HL-60 (cell line): ENCODE results near the gene SYNPO.

ENCODE experiments used
- DNase-seq, 2 experiments: peaks; one replicate each; pipeline ENCODE4 v3.0.0-alpha.2; 2010 to 2020; ENCODE audit warnings: low read depth in 1 of 2, low spot score in 1 of 2
- H3K27ac ChIP-seq: fragments of 250-450 bp; sonication (Bioruptor Pico); replicated peaks from 2 replicates; pipeline ENCODE4 v1.5.1; 2020; ENCODE audit warnings: mild to moderate bottlenecking, moderate library complexity
- H3K27me3 ChIP-seq: fragments of 250-450 bp; sonication (Bioruptor Pico); 2 replicates; pipeline ENCODE4 v1.5.1; 2021; ENCODE audit warnings: mild to moderate bottlenecking, moderate library complexity; ENCODE audit not compliant: insufficient read depth, poor library complexity, severe bottlenecking
- H3K4me3 ChIP-seq: replicated peaks from 2 replicates; pipeline ENCODE4 v1.5.1; 2011; ENCODE audit warnings: mild to moderate bottlenecking, control low read depth, low read length; ENCODE audit not compliant: insufficient read depth
- GABPA ChIP-seq: IDR thresholded peaks from 2 replicates; pipeline ENCODE4 v1.6.1; 2012; ENCODE audit warnings: low read depth
- POLR2AphosphoS5 ChIP-seq: IDR thresholded peaks from 2 replicates; pipeline ENCODE4 v1.6.1; 2012; ENCODE audit warnings: low read depth
- SPI1 ChIP-seq: IDR thresholded peaks from 2 replicates; pipeline ENCODE4 v1.6.1; 2012; ENCODE audit warnings: low read depth, mild to moderate bottlenecking, borderline replicate concordance
- TF ChIP-seq, protein P1 (sequence below): IDR thresholded peaks from 2 replicates; pipeline ENCODE4 v1.6.1; 2012; ENCODE audit warnings: low read depth; ENCODE audit not compliant: insufficient replicate concordance
- TF ChIP-seq, protein P2 (sequence below): IDR thresholded peaks from one replicate; pipeline ENCODE4 v1.5.1; 2011; ENCODE audit warnings: low read length, control low read depth, inconsistent platforms; ENCODE audit not compliant: insufficient read depth

SYNPO gene

DNA sequence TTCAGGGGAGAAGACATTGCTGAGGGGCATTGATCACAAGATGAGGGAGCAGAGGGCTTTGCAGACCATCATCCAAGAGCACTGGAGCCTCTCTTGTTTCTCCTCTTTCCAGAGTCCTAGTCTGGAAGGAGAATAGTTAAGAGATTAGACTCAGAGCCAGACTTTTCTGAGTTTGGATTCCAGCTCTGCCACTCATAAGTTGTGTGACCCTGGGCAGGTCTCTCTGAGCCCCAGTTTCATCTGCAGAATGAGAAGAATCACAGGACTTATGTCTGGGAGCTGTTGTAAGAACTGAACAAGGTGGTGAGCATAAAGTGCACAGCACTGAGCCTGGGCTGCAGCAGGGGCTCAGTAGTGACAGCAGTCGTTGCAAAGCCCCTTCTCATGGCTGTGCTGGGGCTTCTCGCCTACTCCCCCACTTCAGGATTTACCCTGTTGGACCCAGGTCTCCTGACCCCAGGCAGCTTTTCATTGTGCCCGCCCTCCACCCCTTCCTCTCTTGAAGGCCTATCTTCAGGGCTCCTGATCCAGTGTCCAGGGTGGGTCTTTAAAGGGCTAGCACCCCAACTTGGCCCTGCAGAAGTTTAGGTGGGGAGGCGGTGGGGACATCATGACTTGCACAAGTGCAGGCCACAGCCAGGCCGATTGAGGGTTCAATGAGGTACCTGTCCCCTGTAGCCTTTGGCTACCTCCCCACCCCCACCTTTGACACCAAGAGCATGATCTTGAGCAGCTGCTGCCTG lies 1.5 kb downstream of the SYNPO start:
- TF ChIP-seq, protein P1, sequence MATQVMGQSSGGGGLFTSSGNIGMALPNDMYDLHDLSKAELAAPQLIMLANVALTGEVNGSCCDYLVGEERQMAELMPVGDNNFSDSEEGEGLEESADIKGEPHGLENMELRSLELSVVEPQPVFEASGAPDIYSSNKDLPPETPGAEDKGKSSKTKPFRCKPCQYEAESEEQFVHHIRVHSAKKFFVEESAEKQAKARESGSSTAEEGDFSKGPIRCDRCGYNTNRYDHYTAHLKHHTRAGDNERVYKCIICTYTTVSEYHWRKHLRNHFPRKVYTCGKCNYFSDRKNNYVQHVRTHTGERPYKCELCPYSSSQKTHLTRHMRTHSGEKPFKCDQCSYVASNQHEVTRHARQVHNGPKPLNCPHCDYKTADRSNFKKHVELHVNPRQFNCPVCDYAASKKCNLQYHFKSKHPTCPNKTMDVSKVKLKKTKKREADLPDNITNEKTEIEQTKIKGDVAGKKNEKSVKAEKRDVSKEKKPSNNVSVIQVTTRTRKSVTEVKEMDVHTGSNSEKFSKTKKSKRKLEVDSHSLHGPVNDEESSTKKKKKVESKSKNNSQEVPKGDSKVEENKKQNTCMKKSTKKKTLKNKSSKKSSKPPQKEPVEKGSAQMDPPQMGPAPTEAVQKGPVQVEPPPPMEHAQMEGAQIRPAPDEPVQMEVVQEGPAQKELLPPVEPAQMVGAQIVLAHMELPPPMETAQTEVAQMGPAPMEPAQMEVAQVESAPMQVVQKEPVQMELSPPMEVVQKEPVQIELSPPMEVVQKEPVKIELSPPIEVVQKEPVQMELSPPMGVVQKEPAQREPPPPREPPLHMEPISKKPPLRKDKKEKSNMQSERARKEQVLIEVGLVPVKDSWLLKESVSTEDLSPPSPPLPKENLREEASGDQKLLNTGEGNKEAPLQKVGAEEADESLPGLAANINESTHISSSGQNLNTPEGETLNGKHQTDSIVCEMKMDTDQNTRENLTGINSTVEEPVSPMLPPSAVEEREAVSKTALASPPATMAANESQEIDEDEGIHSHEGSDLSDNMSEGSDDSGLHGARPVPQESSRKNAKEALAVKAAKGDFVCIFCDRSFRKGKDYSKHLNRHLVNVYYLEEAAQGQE = no peak
- TF ChIP-seq SPI1 = no peak
- TF ChIP-seq GABPA = no peak
- TF ChIP-seq, protein P2, sequence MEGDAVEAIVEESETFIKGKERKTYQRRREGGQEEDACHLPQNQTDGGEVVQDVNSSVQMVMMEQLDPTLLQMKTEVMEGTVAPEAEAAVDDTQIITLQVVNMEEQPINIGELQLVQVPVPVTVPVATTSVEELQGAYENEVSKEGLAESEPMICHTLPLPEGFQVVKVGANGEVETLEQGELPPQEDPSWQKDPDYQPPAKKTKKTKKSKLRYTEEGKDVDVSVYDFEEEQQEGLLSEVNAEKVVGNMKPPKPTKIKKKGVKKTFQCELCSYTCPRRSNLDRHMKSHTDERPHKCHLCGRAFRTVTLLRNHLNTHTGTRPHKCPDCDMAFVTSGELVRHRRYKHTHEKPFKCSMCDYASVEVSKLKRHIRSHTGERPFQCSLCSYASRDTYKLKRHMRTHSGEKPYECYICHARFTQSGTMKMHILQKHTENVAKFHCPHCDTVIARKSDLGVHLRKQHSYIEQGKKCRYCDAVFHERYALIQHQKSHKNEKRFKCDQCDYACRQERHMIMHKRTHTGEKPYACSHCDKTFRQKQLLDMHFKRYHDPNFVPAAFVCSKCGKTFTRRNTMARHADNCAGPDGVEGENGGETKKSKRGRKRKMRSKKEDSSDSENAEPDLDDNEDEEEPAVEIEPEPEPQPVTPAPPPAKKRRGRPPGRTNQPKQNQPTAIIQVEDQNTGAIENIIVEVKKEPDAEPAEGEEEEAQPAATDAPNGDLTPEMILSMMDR = no peak
- no peak for TF ChIP-seq POLR2AphosphoS5
- no peak for DNase-seq
- Histone ChIP-seq H3K4me3 (no peak overlapping the region), H3K27ac (no peak overlapping the region), H3K27me3 (peaks cover 2% of the 10 kb centered on the region)

DNA sequence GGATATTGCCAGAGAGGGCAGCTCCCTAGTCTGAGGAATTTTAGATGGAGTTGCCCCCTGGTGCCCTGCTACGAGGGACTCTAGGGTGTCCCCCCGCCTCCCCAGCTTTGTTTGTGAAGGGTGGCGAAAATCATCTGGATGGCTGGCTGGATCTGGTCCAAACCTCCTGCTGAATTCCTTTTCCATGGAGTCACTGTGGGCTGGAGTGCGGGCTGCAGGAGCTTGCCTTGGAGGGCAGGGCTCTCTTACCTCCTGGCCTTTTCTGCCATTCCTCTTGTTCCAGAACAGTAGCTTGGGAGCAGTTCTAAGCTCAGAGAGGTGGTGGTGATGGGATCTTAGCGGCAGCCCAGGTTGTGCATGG lies 2.1 kb downstream of the SYNPO start:
- Histone ChIP-seq H3K4me3 (no peak overlapping the region), H3K27ac (no peak overlapping the region), H3K27me3 (no peaks in the 10 kb centered on the region)
- TF ChIP-seq GABPA = no peak
- TF ChIP-seq SPI1 = no peak
- TF ChIP-seq, protein P2 = no peak
- no peak for TF ChIP-seq POLR2AphosphoS5
- TF ChIP-seq, protein P1 = no peak
- no peak for DNase-seq

DNA sequence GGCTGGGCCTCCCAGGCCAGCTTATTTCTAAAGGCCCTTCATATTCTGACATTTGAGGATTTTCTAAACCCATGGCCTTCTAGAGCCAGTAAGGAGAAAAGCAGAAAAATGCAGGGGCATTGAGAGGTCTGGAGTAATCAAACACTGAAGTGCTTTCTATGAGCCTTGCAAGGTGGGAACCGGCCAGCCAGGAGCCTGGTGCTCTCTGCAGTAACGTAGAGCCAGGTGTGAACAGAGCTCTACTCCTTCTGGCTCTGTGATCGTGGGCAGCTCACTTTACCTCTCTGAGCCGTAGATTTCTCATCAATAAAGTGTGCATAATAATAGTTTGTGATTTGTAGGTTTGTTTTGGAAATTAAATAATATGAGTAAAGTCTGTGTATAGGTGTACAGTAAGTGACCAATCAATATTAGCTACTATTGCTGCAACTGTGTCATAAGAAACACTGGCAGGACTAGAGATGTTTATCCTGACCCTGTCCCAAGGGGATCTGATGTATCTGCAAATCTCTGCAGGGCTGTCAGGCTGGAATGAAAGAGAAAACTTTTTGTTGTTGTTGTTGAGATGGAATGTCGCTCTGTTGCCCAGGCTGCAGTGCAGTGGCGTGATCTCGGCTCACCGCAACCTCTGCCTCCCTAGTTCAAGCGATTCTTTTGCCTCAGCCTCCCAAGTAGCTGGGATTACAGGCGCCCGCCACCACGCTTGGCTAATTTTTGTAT lies 2.7 kb downstream of the SYNPO start:
- TF ChIP-seq, protein P2 = no peak
- no peak for TF ChIP-seq SPI1
- TF ChIP-seq GABPA = no peak
- TF ChIP-seq, protein P1 = no peak
- TF ChIP-seq POLR2AphosphoS5 = no peak
- Histone ChIP-seq H3K27me3 (no peaks in the 10 kb centered on the region), H3K4me3 (no peak overlapping the region), H3K27ac (no peak overlapping the region)
- no peak for DNase-seq
